GM19025 (cell line): ENCODE measurements around the gene SERPINA6.
"Not testable (repeated sequence)": the region's sequence is repeated elsewhere in the genome, so short reads cannot be mapped to it uniquely, and the experiment has no call there.

Source experiments
- ATAC-seq: cut with Tn5 transposase; IDR thresholded peaks from one replicate; pipeline ENCODE4 v1.9.1; 2021; ENCODE audit warnings: mild to moderate bottlenecking, low read depth, moderate library complexity; ENCODE audit not compliant: unreplicated experiment

SERPINA6 gene

GRCh38 chr14:94355191-94355794 lies 32.2 kb upstream of the SERPINA6 start:
- ATAC-seq = no peak

- ATAC-seq = no peak
These were observed 31.6 kb upstream of the SERPINA6 start for GRCh38 chr14:94354638-94355185.

GRCh38 chr14:94354190-94354589 lies 31.1 kb upstream of the SERPINA6 start:
- ATAC-seq = not testable (repeated sequence)

- no peak for ATAC-seq
These were observed 26.1 kb upstream of the SERPINA6 start for GRCh38 chr14:94349276-94349675.

GRCh38 chr14:94348836-94349235 lies 25.7 kb upstream of the SERPINA6 start:
- ATAC-seq = no peak

GRCh38 chr14:94346841-94347240 lies 23.7 kb upstream of the SERPINA6 start:
- no peak for ATAC-seq

GRCh38 chr14:94346065-94346786 lies 23.1 kb upstream of the SERPINA6 start:
- ATAC-seq = peak; percentile 66

GRCh38 chr14:94345344-94346064 lies 22.4 kb upstream of the SERPINA6 start:
- no peak for ATAC-seq

GRCh38 chr14:94344389-94344788 lies 21.3 kb upstream of the SERPINA6 start:
- no peak for ATAC-seq

- no peak for ATAC-seq
These were observed 20.3 kb upstream of the SERPINA6 start for GRCh38 chr14:94343238-94344005.

- no peak for ATAC-seq
These were observed 19.3 kb upstream of the SERPINA6 start for GRCh38 chr14:94342334-94342934.

GRCh38 chr14:94341656-94342333 lies 18.7 kb upstream of the SERPINA6 start:
- no peak for ATAC-seq

GRCh38 chr14:94340533-94340932 lies 17.4 kb upstream of the SERPINA6 start:
- ATAC-seq = no peak

- no peak for ATAC-seq
These were observed 14.9 kb upstream of the SERPINA6 start for GRCh38 chr14:94338023-94338422.

GRCh38 chr14:94337274-94337673 lies 14.1 kb upstream of the SERPINA6 start:
- ATAC-seq = no peak

- no peak for ATAC-seq
These were observed 11.7 kb upstream of the SERPINA6 start for GRCh38 chr14:94334872-94335271.

- no peak for ATAC-seq
These were observed 9.5 kb upstream of the SERPINA6 start for GRCh38 chr14:94332587-94332986.

- ATAC-seq = no peak
These were observed 9.0 kb upstream of the SERPINA6 start for GRCh38 chr14:94332063-94332583.

- no peak for ATAC-seq
These were observed 8.3 kb upstream of the SERPINA6 start for GRCh38 chr14:94331462-94331861.
